NCI-H1436 (cell line): ENCODE data around the gene TP53I13.
"Not testable (repeated sequence)": the region's sequence is repeated elsewhere in the genome, so short reads cannot be mapped to it uniquely, and the experiment has no call there.

ENCODE experiments used
- DNase-seq: peaks from one replicate; lab custom pipeline; 2025; lab: John Stamatoyannopoulos, UW

TP53I13 gene, protein sequence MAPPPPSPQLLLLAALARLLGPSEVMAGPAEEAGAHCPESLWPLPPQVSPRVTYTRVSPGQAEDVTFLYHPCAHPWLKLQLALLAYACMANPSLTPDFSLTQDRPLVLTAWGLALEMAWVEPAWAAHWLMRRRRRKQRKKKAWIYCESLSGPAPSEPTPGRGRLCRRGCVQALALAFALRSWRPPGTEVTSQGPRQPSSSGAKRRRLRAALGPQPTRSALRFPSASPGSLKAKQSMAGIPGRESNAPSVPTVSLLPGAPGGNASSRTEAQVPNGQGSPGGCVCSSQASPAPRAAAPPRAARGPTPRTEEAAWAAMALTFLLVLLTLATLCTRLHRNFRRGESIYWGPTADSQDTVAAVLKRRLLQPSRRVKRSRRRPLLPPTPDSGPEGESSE

DNA sequence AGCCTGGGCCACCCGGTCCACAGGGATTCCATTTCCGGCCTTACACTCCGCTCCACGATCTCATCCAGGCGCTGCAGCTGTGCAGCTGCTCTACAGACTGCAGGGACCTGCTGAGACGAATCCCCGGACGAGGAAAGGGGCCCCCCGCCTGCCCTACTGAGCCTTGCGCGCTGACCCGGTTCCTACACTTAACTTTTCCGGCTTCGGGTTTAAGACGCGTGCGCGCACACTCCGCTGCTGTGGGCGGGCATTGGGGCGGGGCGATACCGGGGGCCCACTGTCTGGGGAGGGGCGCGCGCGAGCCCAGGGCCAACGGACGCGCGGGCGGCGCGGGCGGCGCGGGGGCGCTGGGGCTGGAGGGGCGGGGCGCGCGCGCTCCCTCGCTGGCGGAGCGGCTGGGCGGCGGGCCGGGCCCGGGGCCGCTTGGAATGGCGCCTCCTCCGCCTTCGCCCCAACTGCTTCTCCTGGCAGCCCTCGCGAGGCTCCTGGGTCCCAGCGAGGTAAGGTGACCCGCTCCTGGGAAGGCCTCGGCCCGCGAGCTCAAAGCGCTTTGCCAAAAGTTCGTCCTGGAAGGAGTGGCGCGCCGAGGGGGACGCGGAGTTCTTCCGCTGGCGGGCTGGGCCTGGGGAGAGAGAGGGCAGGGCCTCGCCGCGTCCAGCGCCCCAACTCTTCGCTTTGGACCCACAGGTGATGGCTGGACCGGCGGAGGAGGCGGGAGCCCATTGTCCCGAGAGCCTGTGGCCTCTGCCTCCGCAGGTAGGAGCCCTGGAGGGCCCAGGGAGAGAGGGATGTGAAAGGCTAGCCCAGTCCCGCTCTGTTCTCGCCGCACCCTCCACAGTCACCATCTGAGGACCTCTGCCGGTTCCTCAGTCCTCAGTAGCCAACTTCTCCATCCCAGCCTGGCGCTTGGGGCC lies at the start of gene TP53I13:
TP53I13 (plus strand) TSS at position 371 of the 914 bp plus-strand sequence; CDS start at position 429, 58 bp downstream.
- DNase-seq = peak; percentile 90

DNA sequence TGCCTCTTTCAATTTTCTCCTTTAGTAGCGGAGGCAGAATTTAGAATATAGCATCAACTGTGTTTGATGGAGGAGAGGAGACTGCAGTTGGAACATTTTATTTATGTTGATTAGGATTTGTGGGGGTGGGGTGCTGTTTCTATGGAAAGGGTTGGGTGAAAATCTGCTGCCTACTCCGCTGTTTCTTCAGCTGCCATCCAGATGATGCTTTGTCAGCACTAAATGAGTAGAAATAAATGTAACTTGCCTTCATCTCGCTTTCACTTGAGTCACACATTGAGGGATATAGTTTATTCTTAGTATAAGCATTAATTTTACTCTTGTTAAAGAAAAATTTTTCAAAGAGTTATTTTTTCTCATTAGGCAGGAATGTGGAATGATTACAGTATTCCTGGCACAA lies 43.8 kb upstream of the TP53I13 start:
- no peak for DNase-seq

DNA sequence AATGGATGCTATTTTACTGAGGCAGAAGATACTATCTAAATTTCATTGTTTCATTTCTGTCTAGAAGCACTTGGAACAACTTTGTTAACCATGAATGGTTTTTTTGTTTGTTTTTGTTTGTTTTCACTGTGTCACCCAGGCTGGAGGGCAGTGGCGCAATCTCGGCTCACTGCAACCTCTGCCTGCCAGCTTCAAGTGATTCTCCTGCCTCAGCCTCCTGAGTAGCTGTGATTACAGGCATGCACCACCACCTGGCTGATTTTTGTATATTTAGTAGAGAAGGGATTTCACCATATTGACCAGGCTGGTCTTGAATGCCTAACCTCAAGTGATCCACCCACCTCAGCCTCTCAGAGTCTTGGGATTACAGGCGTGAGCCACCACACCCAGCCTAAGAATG lies 42.2 kb upstream of the TP53I13 start:
- DNase-seq = no peak

DNA sequence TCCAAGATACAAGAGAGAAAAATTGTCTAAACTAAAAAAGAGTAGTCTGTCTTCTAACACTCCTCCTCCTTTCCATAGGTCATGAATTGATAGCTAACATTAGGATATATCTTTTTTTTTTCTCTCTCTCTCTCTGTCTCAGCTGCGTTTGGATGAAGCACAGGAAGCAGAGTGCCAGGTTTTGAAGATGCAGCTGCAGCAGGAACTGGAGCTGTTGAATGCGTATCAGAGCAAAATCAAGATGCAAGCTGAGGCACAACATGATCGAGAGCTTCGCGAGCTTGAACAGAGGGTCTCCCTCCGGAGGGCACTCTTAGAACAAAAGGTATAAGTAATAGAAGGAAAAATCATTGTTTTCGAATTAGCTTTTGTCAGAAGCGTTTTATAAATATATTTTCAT lies 34.5 kb upstream of the TP53I13 start:
- DNase-seq = no peak

DNA sequence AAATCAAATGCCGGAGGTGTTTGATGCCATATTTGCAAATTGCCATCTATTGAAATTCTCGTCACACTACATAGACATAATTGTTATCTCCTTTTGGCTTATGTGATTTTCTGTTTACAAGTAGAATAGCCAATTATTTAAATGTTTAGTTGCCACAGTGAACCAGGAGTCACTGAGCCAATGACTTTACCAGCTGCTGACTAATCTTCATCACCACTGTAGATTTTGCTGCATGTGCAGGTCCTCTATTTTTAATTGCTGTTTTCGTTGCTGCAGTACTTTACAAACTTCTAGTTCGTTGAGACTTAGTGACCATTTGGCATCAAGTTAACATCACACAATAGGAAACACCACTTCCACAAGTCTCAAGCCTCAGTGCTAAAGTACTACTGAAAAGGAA lies 24.4 kb upstream of the TP53I13 start:
- DNase-seq = no peak

DNA sequence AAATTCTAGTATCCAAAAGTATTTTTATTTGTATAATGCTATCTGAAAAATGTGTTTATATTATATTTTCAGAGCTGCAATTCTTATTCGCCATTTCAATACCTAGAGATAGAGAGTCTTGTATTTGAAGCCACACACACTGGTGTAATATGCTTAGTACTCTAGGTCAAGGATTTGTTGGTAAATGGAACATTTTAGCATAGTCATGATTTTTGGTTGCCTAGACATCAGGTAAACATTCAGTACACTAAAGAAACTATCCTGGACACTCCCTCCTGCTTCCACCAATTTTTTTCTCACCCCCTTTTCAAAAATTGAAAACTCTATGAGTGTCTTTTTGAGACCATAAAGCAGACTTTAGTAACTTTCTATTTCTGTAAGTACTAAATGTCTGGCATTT lies 22.4 kb upstream of the TP53I13 start:
- DNase-seq = no peak

DNA sequence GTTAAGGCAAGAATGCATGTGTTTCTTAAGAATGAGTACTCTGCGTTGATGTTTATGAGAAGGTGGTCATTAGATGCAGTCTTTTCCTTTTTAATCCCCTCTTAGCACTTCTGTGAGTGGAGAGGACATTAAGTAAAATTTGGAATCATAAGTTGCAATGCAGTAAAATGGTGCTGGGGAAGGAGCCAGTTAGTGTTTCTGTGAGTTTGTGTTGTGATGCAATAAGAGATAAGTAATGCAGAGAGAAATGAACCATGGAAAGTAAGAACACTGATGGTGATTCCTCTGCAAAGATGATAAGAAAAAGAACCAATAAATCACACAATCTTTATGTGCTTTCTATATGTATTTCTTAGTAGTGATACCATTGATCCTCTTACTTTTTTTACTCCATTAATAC lies 21.7 kb upstream of the TP53I13 start:
- DNase-seq = no peak

DNA sequence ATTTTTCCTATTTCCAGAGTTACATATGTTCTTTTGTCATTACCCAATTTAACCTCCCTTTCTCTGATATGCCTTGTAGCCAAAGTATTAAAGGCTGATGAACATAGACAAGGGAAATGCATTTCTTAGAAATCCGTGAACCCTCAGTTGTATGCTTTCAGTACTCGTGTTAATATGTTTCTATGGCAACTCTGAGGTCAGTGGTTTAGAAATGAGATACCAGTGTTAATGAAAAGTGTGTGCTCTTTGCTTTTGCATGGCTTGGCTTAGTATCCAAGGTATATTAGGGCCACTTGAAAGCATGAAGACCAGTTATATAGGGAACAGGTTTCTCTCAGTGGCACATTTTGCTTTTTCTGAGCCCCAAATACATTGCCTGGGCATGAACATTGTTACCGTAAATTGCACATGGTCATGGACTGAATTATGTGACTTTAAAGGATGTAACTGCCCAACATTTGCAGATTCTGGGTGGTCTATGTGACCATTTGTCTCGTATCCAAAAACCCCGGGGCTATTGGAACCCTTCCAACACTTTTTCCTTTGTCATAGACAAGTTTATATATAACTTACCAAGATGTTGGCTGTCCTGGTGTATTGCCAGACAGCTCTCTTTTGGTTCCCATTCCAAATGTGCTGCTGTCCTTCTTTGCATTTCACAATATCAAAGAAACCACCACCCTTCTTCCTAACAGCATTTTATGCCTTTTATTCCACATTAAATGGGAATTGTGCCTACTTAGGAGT lies 19.2 kb upstream of the TP53I13 start:
- no peak for DNase-seq

DNA sequence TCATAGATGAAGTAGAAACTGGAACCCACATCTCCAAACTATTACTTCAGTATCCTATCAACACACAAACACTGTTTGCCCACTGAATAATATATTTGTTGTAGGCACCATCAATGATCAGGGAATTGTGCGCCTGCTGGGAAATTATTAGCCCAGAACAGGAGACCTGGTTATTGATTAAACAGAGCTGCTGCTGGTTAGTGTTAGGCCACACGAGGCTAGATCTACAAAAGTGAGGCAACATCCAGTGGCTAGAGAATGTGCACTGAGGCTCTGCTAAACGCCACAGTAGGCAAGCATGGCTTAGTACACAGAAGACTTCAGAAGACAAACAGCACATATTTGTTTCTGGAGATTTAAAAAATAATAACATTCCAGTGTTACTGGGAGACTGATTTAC lies 12.7 kb upstream of the TP53I13 start:
- no peak for DNase-seq

DNA sequence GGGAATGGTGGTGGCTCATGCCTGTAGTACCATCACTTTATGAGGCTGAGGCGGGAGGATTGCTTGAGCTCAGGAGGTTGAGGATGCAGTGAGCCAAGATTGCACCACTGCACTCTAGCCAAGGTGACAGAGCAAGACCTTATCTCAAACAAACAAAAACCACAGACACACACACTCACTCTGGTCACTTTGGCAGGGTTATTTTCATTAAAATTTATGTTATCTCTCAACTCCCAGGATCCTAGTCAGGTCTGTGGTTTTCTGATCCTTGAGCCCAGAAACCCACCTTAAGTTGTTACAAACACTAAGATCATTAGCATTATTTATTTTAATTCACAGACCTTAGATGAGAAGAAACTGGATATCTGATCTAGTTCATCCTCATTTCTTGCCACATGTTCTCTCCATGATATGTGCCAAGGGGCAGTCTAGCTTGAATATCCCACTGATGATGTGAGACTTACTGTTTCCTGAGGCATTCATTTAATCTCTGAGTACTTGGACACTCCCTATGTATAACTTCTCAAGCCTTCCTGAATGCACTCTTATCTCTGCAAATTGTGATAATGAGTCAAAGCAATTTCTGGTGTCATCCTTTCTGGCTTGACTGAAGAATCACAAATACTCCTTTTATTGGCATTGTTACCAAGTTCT lies 11.3 kb upstream of the TP53I13 start:
- no peak for DNase-seq

DNA sequence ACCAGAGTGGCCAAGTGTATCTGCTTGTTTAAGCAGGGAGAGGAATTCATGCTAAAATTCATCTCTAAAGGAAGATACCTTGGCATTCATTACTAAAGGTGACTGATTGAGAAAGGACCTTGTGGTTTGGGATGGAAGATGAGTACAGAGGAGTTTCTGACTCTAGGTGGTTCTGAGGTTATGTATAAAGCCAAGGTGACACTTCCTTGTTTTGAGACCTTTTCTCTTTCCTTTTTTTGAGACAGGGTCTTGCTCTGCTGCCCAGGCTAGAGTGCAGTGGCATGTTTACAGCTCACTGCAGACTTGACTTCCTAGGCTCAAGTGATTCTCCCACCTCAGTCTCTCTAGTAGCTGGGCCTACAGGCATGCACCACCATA lies 10.8 kb upstream of the TP53I13 start:
- no peak for DNase-seq

DNA sequence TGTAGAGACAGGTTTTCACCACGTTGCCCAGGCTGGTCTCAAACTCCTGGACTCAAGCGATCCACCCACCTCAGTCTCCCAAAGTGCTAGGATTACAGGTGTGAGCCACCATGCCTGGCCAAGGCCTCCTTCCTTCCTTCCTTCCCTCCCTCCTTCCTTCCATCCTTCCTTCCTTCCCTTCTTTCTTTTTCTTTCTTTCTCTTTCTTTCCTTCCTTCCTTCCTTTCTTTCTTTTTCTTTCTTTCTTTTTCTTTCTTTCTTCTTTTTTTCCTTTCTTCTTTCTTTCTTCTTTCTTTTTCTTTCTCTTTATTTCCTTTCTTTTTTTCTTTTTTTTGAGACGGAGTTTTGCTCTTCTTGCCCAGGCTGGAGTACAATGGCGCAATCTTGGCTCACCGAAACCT lies 10.4 kb upstream of the TP53I13 start:
- not testable (repeated sequence) for DNase-seq

DNA sequence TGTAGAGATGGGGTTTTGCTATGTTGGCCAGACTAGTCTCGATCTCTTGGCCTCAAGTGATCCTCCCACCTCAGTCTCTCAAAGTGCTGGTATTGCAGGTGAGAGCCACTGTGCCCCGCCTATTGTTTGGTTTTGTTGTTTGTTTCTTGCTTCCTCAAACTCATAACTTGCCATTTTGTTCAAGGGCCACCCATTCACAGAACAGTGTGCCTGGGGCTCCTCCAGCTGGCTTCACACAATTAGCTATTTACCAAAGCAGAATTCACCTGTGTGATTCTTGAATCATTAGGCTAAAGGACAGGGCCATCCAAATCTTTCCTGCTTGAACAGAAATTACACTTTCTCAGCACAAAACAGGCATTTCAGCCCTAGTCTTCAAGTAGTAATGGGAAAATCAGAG lies 8.9 kb upstream of the TP53I13 start:
- no peak for DNase-seq

DNA sequence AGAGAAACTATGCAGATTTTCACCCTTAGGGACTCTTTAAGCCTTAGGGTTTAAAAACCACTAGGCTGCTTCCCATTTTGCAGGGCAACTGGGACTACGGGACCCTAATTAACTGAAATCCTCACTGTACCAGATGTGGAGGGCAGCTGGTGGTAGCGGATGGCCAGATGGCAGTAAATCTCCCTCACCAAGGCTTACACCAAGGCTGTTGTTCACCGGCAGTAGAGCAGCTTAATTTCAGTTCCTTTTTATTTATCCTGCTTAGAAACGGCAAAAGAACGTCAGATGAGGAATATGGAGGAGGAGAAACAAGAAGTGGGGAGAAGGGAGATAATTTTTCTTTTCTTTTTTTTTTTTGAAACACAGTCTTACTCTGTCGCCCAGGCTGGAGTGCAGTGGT lies 8.2 kb upstream of the TP53I13 start:
- no peak for DNase-seq

DNA sequence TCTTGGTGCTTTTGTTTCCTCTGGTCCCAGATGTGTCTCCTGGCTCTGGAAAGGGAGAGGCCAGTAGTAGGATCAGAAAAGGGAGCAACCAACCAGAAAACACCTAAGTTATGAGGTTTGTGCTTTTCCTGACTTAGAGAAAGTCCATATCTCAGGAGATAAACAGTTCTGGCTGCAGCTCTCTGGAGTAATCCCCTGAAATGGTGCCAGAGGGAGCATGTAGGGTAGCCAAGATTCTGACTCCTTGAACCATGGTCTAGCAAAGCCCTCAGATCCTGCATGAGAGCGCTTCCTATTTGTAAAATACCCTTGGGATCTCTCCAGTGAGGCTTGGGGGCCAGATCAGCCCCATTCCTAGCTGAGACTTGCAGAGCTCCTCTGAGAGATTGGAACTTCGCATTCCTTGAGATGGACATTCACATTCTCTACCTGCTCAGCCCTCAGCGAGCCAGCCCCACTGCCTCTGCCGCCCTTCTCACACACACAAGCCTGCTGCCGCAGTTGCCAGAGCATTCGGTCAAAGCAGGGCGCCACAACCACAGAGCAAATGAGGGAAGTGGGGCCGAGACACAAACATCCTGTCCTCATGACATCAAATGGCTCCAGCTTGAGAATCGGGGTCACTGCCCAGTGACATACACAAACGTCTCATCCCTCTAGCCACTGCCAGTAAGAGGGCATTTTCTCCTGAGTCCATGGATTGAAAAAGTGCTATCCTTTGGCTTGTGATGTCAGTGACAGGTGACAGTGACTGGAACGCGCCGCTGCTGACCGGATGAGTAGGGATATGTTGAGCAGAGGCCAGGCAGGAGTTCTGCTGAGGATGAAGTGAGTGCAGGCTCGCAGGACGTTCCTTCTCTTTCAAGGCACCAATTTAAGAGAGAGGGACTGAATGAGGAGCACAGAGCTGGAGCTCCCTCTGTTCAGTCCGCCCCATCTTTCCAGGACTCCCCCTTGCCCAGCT lies 6.7 kb upstream of the TP53I13 start:
- no peak for DNase-seq

DNA sequence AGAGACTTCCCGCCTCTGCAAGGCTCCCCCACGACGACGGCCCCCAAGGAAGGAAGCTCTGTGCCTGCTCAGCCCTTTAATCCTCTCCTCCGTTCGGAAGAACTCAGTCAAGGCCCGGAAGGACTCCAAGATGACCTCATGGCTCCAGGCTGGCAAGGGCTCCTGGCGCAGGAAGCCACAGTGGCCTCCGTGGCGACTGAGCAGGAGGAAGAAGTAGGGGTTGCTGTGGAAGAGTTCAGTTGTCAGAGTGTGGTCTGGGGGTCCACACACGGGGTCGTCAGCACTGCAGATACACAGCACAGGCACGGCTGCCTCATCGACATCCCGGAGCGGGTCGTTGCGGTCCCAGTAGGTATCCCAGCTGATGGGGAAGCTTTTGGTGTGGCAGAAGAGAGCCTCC lies 5.9 kb upstream of the TP53I13 start:
- no peak for DNase-seq

DNA sequence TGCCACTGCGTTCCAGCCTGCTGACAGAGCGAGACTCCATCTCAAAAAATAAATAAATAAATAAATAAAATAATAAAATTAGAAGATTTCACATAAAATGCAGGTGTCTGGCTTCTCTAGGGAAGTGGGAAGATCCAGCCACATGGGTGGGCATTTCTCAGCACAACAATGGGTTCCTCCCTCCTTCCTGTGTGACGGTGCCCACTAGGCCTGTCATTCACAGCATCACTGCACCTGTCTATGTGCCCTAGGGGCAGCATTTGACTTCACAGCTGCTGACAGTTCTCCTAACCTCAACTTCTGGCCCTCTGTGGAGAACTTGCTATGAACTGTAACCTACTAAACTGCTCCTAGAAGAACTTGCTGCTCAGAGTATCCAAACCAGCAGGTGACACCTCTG lies 4.7 kb upstream of the TP53I13 start:
- DNase-seq = no peak

DNA sequence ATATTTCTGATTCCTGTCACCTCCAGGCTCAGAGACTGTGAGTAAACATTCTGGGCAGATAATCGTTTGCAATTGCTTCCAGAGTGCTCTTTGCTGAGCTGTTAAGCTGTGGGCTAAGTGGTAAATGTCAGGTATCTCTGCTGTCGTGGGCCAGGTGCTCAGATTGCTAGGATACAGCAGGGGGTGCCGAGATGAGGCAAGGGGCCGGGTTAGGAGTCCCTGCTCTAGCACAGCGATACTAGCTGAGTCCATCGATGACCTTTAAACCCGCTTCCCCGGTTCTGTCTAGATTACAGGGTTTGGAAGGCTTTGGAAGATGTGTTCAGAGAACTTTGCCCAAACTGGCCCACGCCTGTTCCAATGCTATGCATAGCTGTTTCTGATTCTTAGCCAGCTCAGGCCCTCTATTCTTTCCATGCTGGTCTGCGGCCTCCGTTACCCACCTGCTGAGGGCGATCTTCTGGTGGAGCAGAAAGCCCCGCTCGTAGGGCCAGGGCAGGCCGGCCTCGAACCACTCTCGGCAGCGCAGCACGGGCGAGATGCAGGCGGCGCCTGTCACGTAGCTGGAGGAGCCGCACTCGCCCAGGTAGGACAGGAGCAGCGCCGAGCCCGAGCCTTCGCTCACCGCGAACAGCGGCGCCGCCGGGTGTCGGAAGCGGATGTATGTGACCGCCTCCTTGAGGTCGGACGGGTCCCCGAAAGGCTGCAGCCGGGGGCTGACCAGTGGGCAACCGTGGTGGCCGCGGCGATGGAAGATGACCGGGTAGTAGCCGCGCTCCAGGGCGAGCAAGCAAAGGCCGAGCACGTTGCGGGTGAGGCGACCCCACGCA lies 2.6 kb upstream of the TP53I13 start:
- DNase-seq = peak; percentile 81

DNA sequence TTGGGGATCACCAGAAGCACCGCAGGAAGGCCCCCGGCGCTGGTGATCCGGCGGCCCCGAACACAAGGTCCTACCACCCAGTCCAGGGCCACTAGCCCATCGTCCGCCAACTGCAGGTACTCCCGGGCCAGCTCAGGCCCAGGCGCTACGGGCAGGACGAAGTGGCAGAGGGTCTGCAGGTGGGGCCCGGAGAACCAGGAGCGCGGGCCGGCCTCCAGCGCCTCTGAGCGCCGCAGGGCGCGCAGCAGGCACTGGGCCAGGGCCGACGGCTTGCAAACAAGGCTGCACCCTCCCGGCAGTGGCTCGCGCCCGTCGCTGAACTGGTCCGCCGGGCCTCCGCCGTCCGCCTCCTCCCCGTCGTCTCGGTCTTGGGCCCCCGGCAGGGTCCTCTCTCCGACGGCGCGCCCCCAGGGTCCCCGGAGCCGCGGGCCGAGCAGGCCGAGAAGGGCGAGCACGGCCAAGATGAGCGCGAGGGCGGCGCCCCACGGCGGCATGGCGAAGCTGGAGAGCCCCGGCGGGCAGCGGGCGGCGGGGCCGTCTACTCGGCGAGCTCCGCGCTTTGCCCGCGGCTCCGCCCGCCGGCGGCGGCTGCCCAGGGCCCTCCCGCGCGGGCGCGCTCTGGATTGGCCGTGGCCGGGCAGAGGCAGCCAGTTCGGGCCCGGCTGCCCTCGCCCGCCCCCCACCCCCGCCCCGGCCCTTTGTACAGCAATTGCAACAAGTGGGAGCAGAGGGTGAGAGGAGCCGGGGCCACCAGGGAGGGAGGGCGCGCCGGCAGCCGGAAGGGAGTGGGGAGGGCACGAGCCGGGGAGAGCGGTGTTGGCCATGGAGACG lies 1.8 kb upstream of the TP53I13 start, which contains the start of gene ABHD15:
ABHD15 (minus strand) TSS at position 565 of the 831 bp plus-strand sequence; CDS start at position 494, 71 bp downstream.
- DNase-seq = peak; percentile 47
